GM23248 (cell line): ENCODE measurements around the gene CRYM. TPM values are rescaled to one million over a fixed set of nuclear protein-coding genes. Genes with fewer than 3 reads are reported as not detected.
"Not testable (repeated sequence)": the region's sequence is repeated elsewhere in the genome, so short reads cannot be mapped to it uniquely, and the experiment has no call there.

Source experiments
- DNase-seq: peaks from one replicate; pipeline ENCODE4 v3.0.0-alpha.2; 2015
- H2AFZ ChIP-seq: fragments of 200-600 bp; sonication (generic); 2 replicates; pipeline ENCODE4 v1.6.1; 2016; ENCODE audit warnings: antibody characterized with exemption
- H3F3A ChIP-seq: fragments of 200-600 bp; sonication (generic); 2 replicates; pipeline ENCODE4 v1.6.1; 2016; ENCODE audit warnings: mild to moderate bottlenecking, antibody characterized with exemption, mixed run types; ENCODE audit not compliant: insufficient read depth
- H3K27ac ChIP-seq: fragments of 200-600 bp; sonication (generic); 2 replicates; pipeline ENCODE4 v1.5.1; 2016; ENCODE audit warnings: mild to moderate bottlenecking
- H3K27me3 ChIP-seq: fragments of 200-600 bp; sonication (generic); replicated peaks from 2 replicates; pipeline ENCODE4 v1.6.1; 2016; ENCODE audit warnings: mild to moderate bottlenecking; ENCODE audit not compliant: insufficient read depth
- H3K36me3 ChIP-seq: fragments of 200-600 bp; sonication (generic); 2 replicates; pipeline ENCODE4 v1.6.1; 2016; ENCODE audit warnings: low read depth, mild to moderate bottlenecking
- H3K4me1 ChIP-seq: fragments of 200-600 bp; sonication (generic); 2 replicates; pipeline ENCODE4 v1.6.1; 2016; ENCODE audit warnings: mild to moderate bottlenecking; ENCODE audit not compliant: insufficient read depth
- H3K4me2 ChIP-seq: fragments of 200-600 bp; sonication (generic); one replicate; pipeline ENCODE4 v1.6.1; 2016; ENCODE audit warnings: mild to moderate bottlenecking; ENCODE audit not compliant: unreplicated experiment
- H3K4me3 ChIP-seq: fragments of 200-600 bp; sonication (generic); 2 replicates; pipeline ENCODE4 v1.5.1; 2016; ENCODE audit warnings: mild to moderate bottlenecking
- H3K79me2 ChIP-seq: fragments of 200-600 bp; sonication (generic); 2 replicates; pipeline ENCODE4 v1.6.1; 2016; ENCODE audit warnings: mild to moderate bottlenecking; ENCODE audit not compliant: insufficient read depth
- H3K9ac ChIP-seq: fragments of 200-600 bp; sonication (generic); 2 replicates; pipeline ENCODE4 v1.6.1; 2016; ENCODE audit warnings: mild to moderate bottlenecking
- H3K9me2 ChIP-seq: fragments of 200-600 bp; sonication (generic); 2 replicates; pipeline ENCODE4 v1.6.1; 2016; ENCODE audit warnings: mixed run types, mild to moderate bottlenecking, moderate library complexity; ENCODE audit not compliant: insufficient read depth
- H3K9me3 ChIP-seq: fragments of 200-600 bp; sonication (generic); one replicate; pipeline ENCODE4 v1.6.1; 2017; ENCODE audit warnings: low read depth
- H4K20me1 ChIP-seq: fragments of 200-600 bp; sonication (generic); 2 replicates; pipeline ENCODE4 v1.6.0; 2016; ENCODE audit not compliant: insufficient read depth
- EZH2 ChIP-seq: fragments of 200-600 bp; sonication (generic); IDR thresholded peaks from 2 replicates; pipeline ENCODE4 v1.6.1; 2018; ENCODE audit warnings: antibody characterized with exemption, mild to moderate bottlenecking; ENCODE audit not compliant: insufficient read depth, poor library complexity, severe bottlenecking
- EZH2phosphoT487 ChIP-seq: fragments of 200-600 bp; sonication (generic); IDR thresholded peaks from 2 replicates; pipeline ENCODE4 v1.6.1; 2018; ENCODE audit warnings: antibody characterized with exemption, moderate library complexity, mild to moderate bottlenecking, low read depth; ENCODE audit not compliant: insufficient read depth
- WGBS, 2 experiments: methylation state at CpG; one replicate each; pipeline ENCODE4 v1.1.6; 2015 to 2017; ENCODE audit warnings: low lambda C conversion rate in 2 of 2, low coverage in 1 of 2; ENCODE audit errors: missing lambda C conversion rate in 2 of 2; 5-methylcytosine and 5-hydroxymethylcytosine counted together
- in situ Hi-C: fragments of 300-500 bp; cut with MboI; formaldehyde crosslinking; loops from 2 replicates; pipeline ENCODE4 v1.15.0; 2020
- polyA plus RNA-seq: library from polyadenylated mRNA; unstranded; fragments of >200 nt; fragmentation: Nextera tagmentation; extraction: Ambion mirVana; gene quantifications from 2 replicates; pipeline ENCODE4 v1.2.1, GENCODE V29; 2016
- total RNA-seq: library from RNA; depleted of rRNA; stranded (reverse); fragments of >200 nt; shearing (Covaris generic); gene quantifications from 2 replicates; pipeline ENCODE4 v1.2.3, GENCODE V29; 2014

Gene CRYM
- total and polyA plus RNA-seq, 2 experiments from 2014 or later: not detected

GRCh38 chr16:21321736-21322135 is 43.6 kb upstream of the CRYM start:
- Histone ChIP-seq H3K27ac (no peak overlapping the region), H3K79me2 (no peaks in the 10 kb centered on the region), H3F3A (no peaks in the 10 kb centered on the region), H3K9ac (no peak overlapping the region), H4K20me1 (no peaks in the 10 kb centered on the region), H3K4me2 (no peak overlapping the region), H2AFZ (no peak overlapping the region), H3K9me2 (no peaks in the 10 kb centered on the region), H3K27me3 (no peaks in the 10 kb centered on the region), H3K4me3 (no peak overlapping the region), H3K4me1 (no peaks in the 10 kb centered on the region), H3K9me3 (no peaks in the 10 kb centered on the region), H3K36me3 (no peaks in the 10 kb centered on the region)
- in situ Hi-C loops: no loop called here
- 84 to 90% methylated on average over 6 of the region's 6 CpGs for WGBS, 2 experiments
- TF ChIP-seq EZH2phosphoT487 (no peak), EZH2 (no peak)
- DNase-seq: no peak

GRCh38 chr16:21314339-21314738 is 36.2 kb upstream of the CRYM start:
- WGBS, 2 experiments: 100% methylated on average over 1 of the region's 1 CpG
- 0 out of 2 replicates have a peak, but pooled peaks cover 4% of the 10 kb centered on the region for H3K79me2 ChIP-seq
- in situ Hi-C loops: no loop called here

GRCh38 chr16:21312863-21313372 is 34.8 kb upstream of the CRYM start:
- 90 to 96% methylated on average over 13 to 14 of the region's 25 CpGs for WGBS, 2 experiments
- in situ Hi-C loops: not testable (repeated sequence)

More at GRCh38 chr16:21314339-21314738, 36.2 kb upstream of the CRYM start:
- Histone ChIP-seq H3K9ac (no peak overlapping the region), H3K9me2 (no peaks in the 10 kb centered on the region), H3K9me3 (no peaks in the 10 kb centered on the region), H3K36me3 (no peaks in the 10 kb centered on the region), H3K27ac (no peak overlapping the region), H3K4me2 (no peak overlapping the region), H4K20me1 (no peaks in the 10 kb centered on the region), H2AFZ (no peak overlapping the region), H3K4me1 (no peaks in the 10 kb centered on the region), H3K27me3 (no peaks in the 10 kb centered on the region), H3F3A (no peaks in the 10 kb centered on the region), H3K4me3 (no peak overlapping the region)
- TF ChIP-seq EZH2 (no peak), EZH2phosphoT487 (no peak)
- DNase-seq: no peak

GRCh38 chr16:21312046-21312445 is 34.0 kb upstream of the CRYM start:
- H3K4me1 ChIP-seq, H3K4me2 ChIP-seq, H3K79me2 ChIP-seq, H3K9ac ChIP-seq, H3K27ac ChIP-seq, DNase-seq, H3K4me3 ChIP-seq, H3K36me3 ChIP-seq, H3F3A ChIP-seq, H2AFZ ChIP-seq, H3K9me3 ChIP-seq, in situ Hi-C loops, H3K27me3 ChIP-seq, H4K20me1 ChIP-seq, H3K9me2 ChIP-seq: not testable (repeated sequence)
- 84 to 90% methylated on average over 17 to 18 of the region's 18 CpGs for WGBS, 2 experiments

More at GRCh38 chr16:21312863-21313372, 34.8 kb upstream of the CRYM start:
- H3K9me2 ChIP-seq, H3K4me3 ChIP-seq, H3K27ac ChIP-seq, H3K9ac ChIP-seq, H3K9me3 ChIP-seq, H2AFZ ChIP-seq, H3K27me3 ChIP-seq, H3K4me1 ChIP-seq, H3K79me2 ChIP-seq, DNase-seq, H4K20me1 ChIP-seq, H3K4me2 ChIP-seq, H3F3A ChIP-seq, H3K36me3 ChIP-seq: not testable (repeated sequence)

- H3K9me2 ChIP-seq, H2AFZ ChIP-seq, H3K27ac ChIP-seq, H4K20me1 ChIP-seq, DNase-seq, H3K9ac ChIP-seq, H3K36me3 ChIP-seq, H3K9me3 ChIP-seq, in situ Hi-C loops, H3K4me2 ChIP-seq, H3K4me3 ChIP-seq, H3K27me3 ChIP-seq: not testable (repeated sequence)
- Histone ChIP-seq H3K4me1 (peaks cover 17% of the 10 kb centered on the region), H3K79me2 (peaks cover 16% of the 10 kb centered on the region; the same call in 1 of the 2 replicates), H3F3A (peaks cover 10% of the 10 kb centered on the region)
- 93 to 97% methylated on average over 5 of the region's 5 CpGs for WGBS, 2 experiments
Measured at GRCh38 chr16:21306712-21307111, 28.6 kb upstream of the CRYM start.
